DOHH2 (cell line): ENCODE measurements around the gene KIF22.
"Not testable (repeated sequence)": the region's sequence is repeated elsewhere in the genome, so short reads cannot be mapped to it uniquely, and the experiment has no call there.

Experiments used
- H3F3A ChIP-seq: fragments of 200-600 bp; sonication (generic), shearing (Covaris generic); 2 replicates; pipeline ENCODE4 v1.6.0; 2016; ENCODE audit warnings: antibody characterized with exemption, mild to moderate bottlenecking; ENCODE audit not compliant: control insufficient read depth, insufficient read depth
- H3K27ac ChIP-seq: fragments of 200-600 bp; sonication (generic); 2 replicates; pipeline ENCODE4 v1.5.1; 2014; ENCODE audit warnings: low read depth, mild to moderate bottlenecking, low read length, moderate library complexity
- H3K27me3 ChIP-seq: fragments of 200-600 bp; sonication (generic); 2 replicates; pipeline ENCODE4 v1.6.1; 2014; ENCODE audit warnings: mild to moderate bottlenecking, low read length, mixed read lengths; ENCODE audit not compliant: control insufficient read depth
- H3K36me3 ChIP-seq: fragments of 200-600 bp; sonication (generic); 2 replicates; pipeline ENCODE4 v1.6.1; 2014; ENCODE audit warnings: mild to moderate bottlenecking, low read length, moderate library complexity, mixed read lengths; ENCODE audit not compliant: control insufficient read depth
- H3K4me1 ChIP-seq: fragments of 200-600 bp; sonication (generic); 2 replicates; pipeline ENCODE4 v1.6.1; 2014; ENCODE audit warnings: mild to moderate bottlenecking, low read length, mixed read lengths; ENCODE audit not compliant: control insufficient read depth
- H3K4me2 ChIP-seq: fragments of 200-600 bp; sonication (generic); 2 replicates; pipeline ENCODE4 v1.6.0; 2014; ENCODE audit warnings: mild to moderate bottlenecking, low read length, moderate library complexity
- H3K4me3 ChIP-seq: fragments of 200-600 bp; sonication (generic); 2 replicates; pipeline ENCODE4 v1.5.1; 2014; ENCODE audit warnings: mild to moderate bottlenecking, low read length, mixed read lengths
- H3K79me2 ChIP-seq: fragments of 200-600 bp; sonication (generic); 2 replicates; pipeline ENCODE4 v1.6.1; 2014; ENCODE audit warnings: mild to moderate bottlenecking, low read length, mixed read lengths; ENCODE audit not compliant: control insufficient read depth
- H3K9me2 ChIP-seq: fragments of 200-600 bp; sonication (generic); replicated peaks from 2 replicates; pipeline ENCODE4 v1.6.1; 2014; ENCODE audit warnings: mild to moderate bottlenecking, low read length, mixed read lengths; ENCODE audit not compliant: control insufficient read depth
- H3K9me3 ChIP-seq: fragments of 200-600 bp; sonication (generic); 2 replicates; pipeline ENCODE4 v1.6.1; 2014; ENCODE audit warnings: antibody characterized with exemption, low read length, mixed read lengths; ENCODE audit not compliant: control insufficient read depth, insufficient read depth
- H4K20me1 ChIP-seq: fragments of 200-600 bp; sonication (generic); 2 replicates; pipeline ENCODE4 v1.6.0; 2014; ENCODE audit warnings: low read depth, mild to moderate bottlenecking, antibody characterized with exemption, low read length, moderate library complexity; ENCODE audit not compliant: control insufficient read depth, insufficient read depth
- CTCF ChIP-seq: fragments of 200-600 bp; sonication (generic); IDR thresholded peaks from one replicate; pipeline ENCODE4 v1.5.1; 2014; ENCODE audit warnings: antibody characterized with exemption, mild to moderate bottlenecking, low read depth, low read length; ENCODE audit not compliant: poor library complexity, severe bottlenecking
- EZH2phosphoT487 ChIP-seq: fragments of 200-600 bp; sonication (generic); IDR thresholded peaks from 2 replicates; pipeline ENCODE4 v1.6.1; 2017; ENCODE audit warnings: borderline replicate concordance, mild to moderate bottlenecking, antibody characterized with exemption, low read length, moderate library complexity, mixed read lengths

KIF22 gene

GRCh38 chr16:29775742-29776408, 14.7 kb upstream of the KIF22 start:
- no peak overlapping the region for H3K27ac ChIP-seq
- H3K36me3 ChIP-seq, result no peaks in the 10 kb centered on the region
- no peak overlapping the region for H3K4me3 ChIP-seq
- no peaks in the 10 kb centered on the region for H4K20me1 ChIP-seq
- H3F3A ChIP-seq, result no peaks in the 10 kb centered on the region
- no peak overlapping the region for H3K4me2 ChIP-seq
- H3K9me3 ChIP-seq, result no peaks in the 10 kb centered on the region
- H3K4me1 ChIP-seq, result no peaks in the 10 kb centered on the region
- no peaks in the 10 kb centered on the region for H3K79me2 ChIP-seq
- H3K27me3 ChIP-seq, result peaks cover 10% of the 10 kb centered on the region; the same call in 1 of the 2 replicates
- TF ChIP-seq EZH2phosphoT487 (no peak), CTCF (no peak)
- no peaks in the 10 kb centered on the region for H3K9me2 ChIP-seq

GRCh38 chr16:29777576-29778350, 12.8 kb upstream of the KIF22 start, which contains the start of gene ZG16:
Gene ZG16, plus strand, starts transcription at chr16:29778256. Its CDS starts 1,011 bp downstream, at chr16:29779267.
- H3K4me2 ChIP-seq, result no peak within 1 kb of the TSS
- peaks cover 14% of the 10 kb centered on the region; the same call in 1 of the 2 replicates for H3K27me3 ChIP-seq
- no peaks in the 10 kb centered on the region for H3F3A ChIP-seq
- H3K9me2 ChIP-seq, result no peaks in the 10 kb centered on the region
- H3K79me2 ChIP-seq, result no peaks in the 10 kb centered on the region
- TF ChIP-seq CTCF (no peak), EZH2phosphoT487 (no peak)
- no peak within 1 kb of the TSS for H3K27ac ChIP-seq
- H3K36me3 ChIP-seq, result no peaks in the 10 kb centered on the region
- no peaks in the 10 kb centered on the region for H3K9me3 ChIP-seq
- H3K4me3 ChIP-seq, result no peak within 1 kb of the TSS
- H4K20me1 ChIP-seq, result no peaks in the 10 kb centered on the region
- no peaks in the 10 kb centered on the region for H3K4me1 ChIP-seq

GRCh38 chr16:29779474-29779873, 11.1 kb upstream of the KIF22 start:
- H3K4me1 ChIP-seq, result no peaks in the 10 kb centered on the region
- peaks cover 14% of the 10 kb centered on the region; the same call in 1 of the 2 replicates for H3K27me3 ChIP-seq
- H3F3A ChIP-seq, result no peaks in the 10 kb centered on the region
- H3K4me3 ChIP-seq, result no peak overlapping the region
- no peaks in the 10 kb centered on the region for H3K9me2 ChIP-seq
- H3K79me2 ChIP-seq, result no peaks in the 10 kb centered on the region
- H3K4me2 ChIP-seq, result no peak overlapping the region
- no peak overlapping the region for H3K27ac ChIP-seq
- no peaks in the 10 kb centered on the region for H3K9me3 ChIP-seq
- no peaks in the 10 kb centered on the region for H3K36me3 ChIP-seq
- no peaks in the 10 kb centered on the region for H4K20me1 ChIP-seq
- TF ChIP-seq EZH2phosphoT487, result no peak
- no peak for TF ChIP-seq CTCF

GRCh38 chr16:29783094-29783953, 7.2 kb upstream of the KIF22 start:
- not testable (repeated sequence) for H3K9me2 ChIP-seq, H3K4me3 ChIP-seq, H3K9me3 ChIP-seq, H3K4me2 ChIP-seq, H3K4me1 ChIP-seq, H3K27ac ChIP-seq, H3K36me3 ChIP-seq, H4K20me1 ChIP-seq, H3K79me2 ChIP-seq, H3F3A ChIP-seq
- H3K27me3 ChIP-seq, result peaks cover 10% of the 10 kb centered on the region; the same call in 1 of the 2 replicates
